PC-9 (cell line): ENCODE measurements around the gene MTMR3. TPM values are rescaled to one million over a fixed set of nuclear protein-coding genes. Genes with fewer than 3 reads are reported as not detected.

Experiments used
- BruUV-seq: library from RNA; stranded (reverse); fragments of 400-500 nt; replicated peaks from 2 replicates; lab custom pipeline; 2021; lab: Mats Ljungman, UMichigan
- CTCF ChIA-PET: fragments of 300-600 bp; sonication (Branson Sonifier 250); formaldehyde crosslinking; loops from one replicate; lab custom pipeline; 2022; ENCODE audit warnings: antibody characterized with exemption; lab: Charles Lee
- POLR2A ChIA-PET: fragments of 300-600 bp; sonication (Branson Sonifier 250); formaldehyde crosslinking; loops from one replicate; lab custom pipeline; 2022; ENCODE audit warnings: antibody characterized with exemption; ENCODE audit not compliant: unreplicated experiment; lab: Charles Lee
- DNase-seq, 2 experiments: peaks; one replicate each; pipeline versions ENCODE4 v3.0.0 to v3.0.0-alpha.2; 2015 to 2022; ENCODE audit warnings: mixed read lengths in 1 of 2
- H2AFZ ChIP-seq: fragments of 200-600 bp; sonication (generic); 2 replicates; pipeline ENCODE4 v1.8.1; 2017; ENCODE audit warnings: antibody characterized with exemption
- H3F3A ChIP-seq: fragments of 200-600 bp; sonication (generic); 2 replicates; pipeline ENCODE4 v1.8.1; 2017; ENCODE audit warnings: antibody characterized with exemption, mild to moderate bottlenecking, low read depth; ENCODE audit not compliant: insufficient read depth
- H3K27ac ChIP-seq: fragments of 200-600 bp; sonication (generic); 2 replicates; pipeline ENCODE4 v1.6.1; 2016; ENCODE audit warnings: mixed run types
- H3K27me3 ChIP-seq: fragments of 200-600 bp; sonication (generic); 2 replicates; pipeline ENCODE4 v1.6.1; 2016; ENCODE audit warnings: low read depth, mixed run types; ENCODE audit not compliant: insufficient read depth
- H3K36me3 ChIP-seq: fragments of 200-600 bp; sonication (generic); 2 replicates; pipeline ENCODE4 v1.6.1; 2016; ENCODE audit warnings: low read depth, mixed run types
- H3K4me1 ChIP-seq: fragments of 200-600 bp; sonication (generic); replicated peaks from 2 replicates; pipeline ENCODE4 v1.6.1; 2016; ENCODE audit warnings: mixed run types; ENCODE audit not compliant: insufficient read depth
- H3K4me2 ChIP-seq: fragments of 200-600 bp; sonication (generic); 2 replicates; pipeline ENCODE4 v1.6.1; 2017; ENCODE audit warnings: mixed run types
- H3K4me3 ChIP-seq: fragments of 200-600 bp; sonication (generic); 2 replicates; pipeline ENCODE4 v1.6.1; 2016; ENCODE audit warnings: mixed run types
- H3K79me2 ChIP-seq: fragments of 200-600 bp; sonication (generic); 2 replicates; pipeline ENCODE4 v1.6.1; 2017; ENCODE audit warnings: low read depth, mixed run types
- H3K9me2 ChIP-seq: fragments of 200-600 bp; sonication (generic); 2 replicates; pipeline ENCODE4 v1.8.1; 2017; ENCODE audit warnings: mild to moderate bottlenecking; ENCODE audit not compliant: insufficient read depth
- H3K9me3 ChIP-seq: fragments of 200-600 bp; sonication (generic); 2 replicates; pipeline ENCODE4 v1.8.1; 2016; ENCODE audit warnings: low read depth; ENCODE audit not compliant: insufficient read depth
- H4K20me1 ChIP-seq: fragments of 200-600 bp; sonication (generic); 2 replicates; pipeline ENCODE4 v1.8.1; 2017; ENCODE audit not compliant: insufficient read depth
- EZH2 ChIP-seq: fragments of 200-600 bp; sonication (generic); IDR thresholded peaks from 2 replicates; pipeline ENCODE4 v1.8.0; 2017; ENCODE audit warnings: antibody characterized with exemption, low read depth
- intact Hi-C: fragments of 100-400 bp; cut with micrococcal nuclease; formaldehyde crosslinking; loops from one replicate; pipeline ENCODE4 v1.10.0; 2022; ENCODE audit not compliant: unreplicated experiment
- total RNA-seq: library from RNA; stranded (reverse); gene quantifications from 2 replicates; pipeline ENCODE4 v1.2.3, GENCODE V29; 2021
- TF ChIP-seq, protein P1 (sequence below): fragments of 200-600 bp; sonication (generic); conservative IDR thresholded peaks from 2 replicates; pipeline ENCODE4 v1.6.1; 2017; ENCODE audit warnings: mixed run types, antibody characterized with exemption, mild to moderate bottlenecking, moderate library complexity

Gene MTMR3
- total RNA-seq, 1 experiment from 2014 or later: 28.1 TPM

- no TSS peak for BruUV-seq
- H3K4me3 ChIP-seq: peak overlapping the region; percentile 97; the same call in 1 of the 2 replicates
- no peaks in the 10 kb centered on the region for H3K9me3 ChIP-seq
- peaks cover 6% of the 10 kb centered on the region; the same call in 1 of the 2 replicates for H3F3A ChIP-seq
- no peak overlapping the region for H3K27ac ChIP-seq
- peaks cover 24% of the 10 kb centered on the region for H4K20me1 ChIP-seq
- TF ChIP-seq, protein P1, sequence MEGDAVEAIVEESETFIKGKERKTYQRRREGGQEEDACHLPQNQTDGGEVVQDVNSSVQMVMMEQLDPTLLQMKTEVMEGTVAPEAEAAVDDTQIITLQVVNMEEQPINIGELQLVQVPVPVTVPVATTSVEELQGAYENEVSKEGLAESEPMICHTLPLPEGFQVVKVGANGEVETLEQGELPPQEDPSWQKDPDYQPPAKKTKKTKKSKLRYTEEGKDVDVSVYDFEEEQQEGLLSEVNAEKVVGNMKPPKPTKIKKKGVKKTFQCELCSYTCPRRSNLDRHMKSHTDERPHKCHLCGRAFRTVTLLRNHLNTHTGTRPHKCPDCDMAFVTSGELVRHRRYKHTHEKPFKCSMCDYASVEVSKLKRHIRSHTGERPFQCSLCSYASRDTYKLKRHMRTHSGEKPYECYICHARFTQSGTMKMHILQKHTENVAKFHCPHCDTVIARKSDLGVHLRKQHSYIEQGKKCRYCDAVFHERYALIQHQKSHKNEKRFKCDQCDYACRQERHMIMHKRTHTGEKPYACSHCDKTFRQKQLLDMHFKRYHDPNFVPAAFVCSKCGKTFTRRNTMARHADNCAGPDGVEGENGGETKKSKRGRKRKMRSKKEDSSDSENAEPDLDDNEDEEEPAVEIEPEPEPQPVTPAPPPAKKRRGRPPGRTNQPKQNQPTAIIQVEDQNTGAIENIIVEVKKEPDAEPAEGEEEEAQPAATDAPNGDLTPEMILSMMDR: no peak
- TF ChIP-seq EZH2: no peak
- peaks cover 25% of the 10 kb centered on the region for H3K4me1 ChIP-seq
- intact Hi-C loops: loop anchor here (1.0 to 10.0 kb wide), 3 partner anchors 48 to 181 kb away; partner anchors contain the start of gene ASCC2
- no peaks in the 10 kb centered on the region for H3K27me3 ChIP-seq
- no peaks in the 10 kb centered on the region for H3K36me3 ChIP-seq
- CTCF ChIA-PET: interaction anchor here (0.6 kb wide), 2 partner anchors 87 to 494 kb away, joined by 4 to 12 read pairs; partner anchors contain the start of gene AP1B1
- DNase-seq: no peak
- POLR2A ChIA-PET: no interaction called here
- H3K79me2 ChIP-seq: peaks cover 46% of the 10 kb centered on the region
- H3K4me2 ChIP-seq: peak overlapping the region; percentile 71
- no peak overlapping the region for H2AFZ ChIP-seq
- H3K9me2 ChIP-seq: no peaks in the 10 kb centered on the region
Measured at GRCh38 chr22:29882716-29883044, 294 bp upstream of the MTMR3 start.

- TF ChIP-seq, protein P1: no peak
- no peak for TF ChIP-seq EZH2
- Histone ChIP-seq H3K27ac (peak overlapping the region; percentile 74), H3K27me3 (no peaks in the 10 kb centered on the region), H4K20me1 (peaks cover 24% of the 10 kb centered on the region), H3F3A (peaks cover 6% of the 10 kb centered on the region; the same call in 1 of the 2 replicates), H2AFZ (peak overlapping the region; percentile 91), H3K9me2 (no peaks in the 10 kb centered on the region), H3K36me3 (no peaks in the 10 kb centered on the region), H3K9me3 (no peaks in the 10 kb centered on the region), H3K79me2 (peaks cover 57% of the 10 kb centered on the region), H3K4me2 (peak overlapping the region; percentile 82), H3K4me3 (peak overlapping the region; percentile 97), H3K4me1 (peaks cover 25% of the 10 kb centered on the region)
- ChIA-PET POLR2A (interaction anchor here (0.6 to 0.7 kb wide), 2 partner anchors 71 to 111 kb away, joined by 4 read pairs; no protein-coding TSS in a partner anchor), CTCF (interaction anchor here (0.5 to 0.7 kb wide), 3 partner anchors 46 to 409 kb away, joined by 3 to 6 read pairs (median 5); partner anchors contain the start of gene ASCC2)
- no TSS peak for BruUV-seq
- intact Hi-C loops: loop anchor here (10.0 kb wide), 2 partner anchors 49 to 111 kb away; partner anchors contain the start of gene ASCC2
- DNase-seq: no peak
Measured at GRCh38 chr22:29883775-29884097, 762 bp downstream of the MTMR3 start.

GRCh38 chr22:29885610-29886009 is 2.6 kb downstream of the MTMR3 start:
- intact Hi-C loops: loop anchor here (10.0 kb wide), 2 partner anchors 51 to 109 kb away; partner anchors contain the start of gene ASCC2

More at GRCh38 chr22:29885610-29886009, 2.6 kb downstream of the MTMR3 start:
- no TSS peak for BruUV-seq
- Histone ChIP-seq H3K9me2 (no peaks in the 10 kb centered on the region), H3K27ac (no peak overlapping the region), H2AFZ (no peak overlapping the region), H3K27me3 (no peaks in the 10 kb centered on the region), H3K36me3 (no peaks in the 10 kb centered on the region), H3K4me3 (no peak overlapping the region), H3K4me2 (peak overlapping the region; percentile 82), H3K4me1 (peaks cover 25% of the 10 kb centered on the region), H4K20me1 (peaks cover 34% of the 10 kb centered on the region), H3F3A (peaks cover 10% of the 10 kb centered on the region; the same call in 1 of the 2 replicates), H3K9me3 (no peaks in the 10 kb centered on the region), H3K79me2 (peaks cover 76% of the 10 kb centered on the region)
- TF ChIP-seq, protein P1: no peak
- TF ChIP-seq EZH2: no peak
- DNase-seq: no peak
- ChIA-PET POLR2A (no interaction called here), CTCF (no interaction called here)
